Left lung (tissue), 10 donors: ENCODE data around the gene FUT8. TPM values are rescaled to one million over a fixed set of nuclear protein-coding genes. Genes with fewer than 3 reads are reported as not detected.

Experiments used
- ATAC-seq: fragments of 200-7000 bp; cut with Tn5 transposase; one replicate; pipeline ENCODE4 v1.9.1; 2020; ENCODE audit warnings: moderate library complexity
- DNase-seq, 4 donors: peaks; one replicate each; pipeline ENCODE4 v3.0.0-alpha.2; 2013 to 2020
- H3K27ac ChIP-seq, 2 donors: fragments of 200-600 bp; sonication (generic) in 1 of 2; one replicate each; pipeline versions ENCODE4 v1.5.0 to v1.8.0; 2020 to 2021
- H3K27me3 ChIP-seq, 2 donors: fragments of 200-600 bp; sonication (generic) in 1 of 2; one replicate each; pipeline versions ENCODE4 v1.5.0 to v1.8.0; 2020 to 2021
- H3K36me3 ChIP-seq, 2 donors: fragments of 200-600 bp; sonication (generic) in 1 of 2; one replicate each; pipeline versions ENCODE4 v1.5.0 to v1.8.0; 2020 to 2021
- H3K4me1 ChIP-seq, 2 donors: fragments of 200-600 bp; one replicate each; pipeline ENCODE4 v1.8.0; 2021
- H3K4me3 ChIP-seq, 2 donors: fragments of 200-600 bp; sonication (generic) in 1 of 2; one replicate each; pipeline versions ENCODE4 v1.5.0 to v1.8.0; 2020 to 2021; ENCODE audit warnings: mild to moderate bottlenecking in 1 of 2
- H3K9me3 ChIP-seq, 2 donors: fragments of 200-600 bp; sonication (generic) in 1 of 2; one replicate each; pipeline versions ENCODE4 v1.5.0 to v1.8.0; 2020 to 2021
- CTCF ChIP-seq, 2 donors: fragments of 200-600 bp; sonication (generic) in 1 of 2; IDR thresholded peaks; one replicate each; pipeline versions ENCODE4 v1.5.0 to v1.8.0; 2021; ENCODE audit warnings: antibody characterized with exemption in 2 of 2
- intact Hi-C, 2 donors: fragments of 100-400 bp; cut with DNase I; formaldehyde crosslinking; loops; one replicate each; pipeline versions ENCODE4 v1.11.2 to v1.14.2; 2022
- polyA plus RNA-seq, 6 donors: library from polyadenylated mRNA; unstranded; fragments of 120-200 nt; gene quantifications; one replicate each; pipeline ENCODE4 v1.2.1, GENCODE V29; 2013; ENCODE audit not compliant: insufficient read length in 6 of 6
- total RNA-seq, 2 donors: library from RNA; stranded (reverse); fragmentation: NEBNext Ultra II Directional; extraction: Animal tissue kit (Norgen Biotek cat#: 25700); gene quantifications; one replicate each; pipeline ENCODE4 v1.2.1, GENCODE V29; 2021
- donor health status: DM: no; HTN: yes; CAD: no.
- donor health status: DM: no; HTN: no; CAD: no.

Gene FUT8
- total and polyA plus RNA-seq, 8 donors, result 28.7 to 41.1 (median 33.9) TPM

DNA sequence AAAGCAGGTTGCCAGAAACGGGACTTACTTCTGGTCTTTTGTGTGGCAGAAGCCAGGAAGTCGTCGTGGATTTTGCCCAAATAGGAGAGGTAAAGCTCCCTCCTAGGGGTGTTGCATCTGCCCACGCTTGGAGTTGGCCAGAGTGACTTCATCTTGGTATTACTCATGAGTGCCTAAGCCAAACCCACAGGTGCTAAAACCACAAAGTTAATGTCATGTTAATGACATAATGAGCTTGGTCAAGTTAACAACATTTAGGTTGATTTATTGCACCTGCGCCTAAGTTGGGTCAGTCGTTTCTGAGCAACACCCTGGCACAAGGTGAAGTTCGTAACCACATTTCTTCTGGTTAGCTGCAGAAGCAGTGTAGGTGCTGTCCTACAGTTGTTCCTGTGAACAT, 225.2 kb downstream of the FUT8 start:
- intact Hi-C loops, result no loop called here
- H3K27ac ChIP-seq, result no peak overlapping the region
- no peaks in the 10 kb centered on the region for H3K4me1 ChIP-seq
- ATAC-seq, result no peak
- no peaks in the 10 kb centered on the region for H3K27me3 ChIP-seq
- no peak for TF ChIP-seq CTCF (IDR thresholded peaks at IDR 0.05)
- peaks cover 0 to 11% of the 10 kb centered on the region in 2 donors for H3K9me3 ChIP-seq
- H3K4me3 ChIP-seq, result no peak overlapping the region
- no peak for DNase-seq
- peaks cover 0 to 3% of the 10 kb centered on the region in 2 donors for H3K36me3 ChIP-seq

DNA sequence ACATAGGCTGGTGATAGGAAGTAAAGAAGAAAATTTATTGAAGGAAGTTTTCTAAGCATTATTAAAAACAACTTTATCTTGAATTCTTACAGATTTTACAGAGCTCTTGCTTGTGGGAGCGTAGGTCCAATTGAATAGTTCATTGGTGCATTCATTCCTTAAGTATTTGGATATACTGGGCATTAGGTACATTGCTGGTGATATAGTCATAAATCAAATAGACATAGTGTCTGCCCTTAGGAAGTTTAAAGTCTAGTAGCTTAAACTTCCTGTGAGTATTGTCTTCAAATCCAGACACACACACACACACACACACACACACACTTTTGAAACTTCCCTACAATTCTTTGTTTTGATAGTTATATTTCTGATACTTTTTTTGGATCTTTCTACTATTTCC, 226.7 kb downstream of the FUT8 start:
- ATAC-seq (no peak), DNase-seq (no peak)
- intact Hi-C loops, result no loop called here
- Histone ChIP-seq H3K4me3 (no peak overlapping the region), H3K27me3 (no peaks in the 10 kb centered on the region), H3K9me3 (peaks cover 0 to 11% of the 10 kb centered on the region in 2 donors), H3K27ac (no peak overlapping the region), H3K4me1 (no peaks in the 10 kb centered on the region), H3K36me3 (peaks cover 0 to 3% of the 10 kb centered on the region in 2 donors)
- no peak for TF ChIP-seq CTCF (IDR thresholded peaks at IDR 0.05)

DNA sequence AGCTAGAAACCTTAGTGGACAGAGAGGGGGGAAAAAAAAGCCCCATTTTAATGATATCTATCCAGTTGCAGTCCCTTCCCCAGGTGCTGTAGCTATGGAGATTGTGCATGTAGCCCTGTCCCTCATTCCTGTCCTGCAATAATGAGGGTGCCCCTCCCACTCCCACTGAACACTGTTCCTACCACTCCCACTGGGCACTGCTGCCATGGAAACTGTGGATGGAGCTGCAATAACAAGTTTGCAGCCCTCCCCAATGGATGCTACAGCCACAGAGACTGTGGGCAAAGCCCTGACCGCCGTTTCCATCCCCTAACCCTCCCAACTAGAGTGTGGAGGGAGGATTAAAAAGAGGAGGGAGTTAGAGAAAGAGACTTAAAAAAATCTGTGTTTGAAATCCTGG, 238.3 kb downstream of the FUT8 start:
- Histone ChIP-seq H3K36me3 (no peaks in the 10 kb centered on the region), H3K27me3 (no peaks in the 10 kb centered on the region), H3K4me3 (no peak overlapping the region), H3K27ac (no peak overlapping the region), H3K4me1 (no peaks in the 10 kb centered on the region), H3K9me3 (peaks cover 0 to 5% of the 10 kb centered on the region in 2 donors)
- ATAC-seq (no peak), DNase-seq (no peak)
- no peak for TF ChIP-seq CTCF (IDR thresholded peaks at IDR 0.05)
- intact Hi-C loops, result no loop called here

GRCh38 chr14:65656554-65656953, 244.0 kb downstream of the FUT8 start:
- no peak overlapping the region for H3K27ac ChIP-seq
- intact Hi-C loops, result no loop called here
- no peak for TF ChIP-seq CTCF (IDR thresholded peaks at IDR 0.05)
- no peaks in the 10 kb centered on the region for H3K36me3 ChIP-seq
- H3K27me3 ChIP-seq, result no peaks in the 10 kb centered on the region
- DNase-seq (no peak), ATAC-seq (no peak)
- no peak overlapping the region for H3K4me3 ChIP-seq
- H3K4me1 ChIP-seq, result no peaks in the 10 kb centered on the region
- peaks cover 0 to 5% of the 10 kb centered on the region in 2 donors for H3K9me3 ChIP-seq

GRCh38 chr14:65658202-65658601, 245.7 kb downstream of the FUT8 start:
- H3K4me1 ChIP-seq, result no peaks in the 10 kb centered on the region
- TF ChIP-seq CTCF (IDR thresholded peaks at IDR 0.05), result no peak
- ATAC-seq, result no peak
- H3K36me3 ChIP-seq, result no peaks in the 10 kb centered on the region
- no peak overlapping the region for H3K27ac ChIP-seq
- H3K27me3 ChIP-seq, result no peaks in the 10 kb centered on the region
- H3K9me3 ChIP-seq, result peaks cover 0 to 5% of the 10 kb centered on the region in 2 donors
- DNase-seq, result no peak
- intact Hi-C loops, result no loop called here
- H3K4me3 ChIP-seq, result no peak overlapping the region
